Lower leg skin (tissue), 3 donors: ENCODE measurements around the gene RAB21.

ENCODE experiments used
- CTCF ChIP-seq, 3 donors: fragments of 450-650 bp; IDR thresholded peaks; one replicate each; pipeline ENCODE4 v1.5.1; 2016; ENCODE audit warnings: antibody characterized with exemption in 3 of 3, mild to moderate bottlenecking in 3 of 3, moderate library complexity in 2 of 3
- POLR2A ChIP-seq, 2 donors: fragments of 450-650 bp; IDR thresholded peaks; one replicate each; pipeline ENCODE4 v1.6.1; 2016 to 2017; ENCODE audit warnings: antibody characterized with exemption in 2 of 2, mild to moderate bottlenecking in 1 of 2, moderate library complexity in 1 of 2

GRCh38 chr12:71749666-71750065 is 5.0 kb upstream of the RAB21 start:
- TF ChIP-seq CTCF (IDR thresholded peaks at IDR 0.05) (no peak), POLR2A (IDR thresholded peaks at IDR 0.05) (no peak)
